ENCODE measurements around the gene TXLNG. TPM values are rescaled to one million over a fixed set of nuclear protein-coding genes. Genes with fewer than 3 reads are reported as not detected.

Gene TXLNG
- total and polyA plus RNA-seq, 8 donors = 4.7 to 11.3 (median 5.8) TPM

- ATAC-seq = peak; percentile 92 to 96 (median 94)
Observed at GRCh38 chrX:16870095-16870861, 84.0 kb downstream of the TXLNG start, which contains the start of gene RBBP7. RBBP7 (minus strand) TSS chrX:16870362; CDS start chrX:16870053, 309 bp downstream.

GRCh38 chrX:16870862-16871815 is 84.9 kb downstream of the TXLNG start:
- intact Hi-C loops (cut with DNase I) = no loop called here
- Histone ChIP-seq H3K27me3 (peaks cover 0 to 18% (median 0%) of the 10 kb centered on the region in 4 donors), H3K4me3 (peak overlapping the region; percentile 41 to 50 (median 46)), H3K4me1 (peaks cover 0 to 9% (median 0%) of the 10 kb centered on the region in 3 donors), H3K9me3 (no peaks in the 10 kb centered on the region), H3K36me3 (no peaks in the 10 kb centered on the region), H3K27ac (peak overlapping the region; percentile 67 to 77 (median 73))
- TF ChIP-seq CTCF (IDR thresholded peaks at IDR 0.05) = no peak
- 4 to 20% methylated on average over 40 to 41 of the region's 41 CpGs for WGBS, 2 donors
- FAIRE-seq (no peak), DNase-seq (peak; percentile 7 to 77 (median 30)), ATAC-seq (peak in 3 of 4 donors; percentile 12 to 26 (median 21))

More at GRCh38 chrX:16870095-16870861, 84.0 kb downstream of the TXLNG start, which contains the start of gene RBBP7:
- H3K27ac ChIP-seq = peak within 1 kb of the TSS; percentile 75 to 83 (median 78)
- intact Hi-C loops (cut with DNase I) = no loop called here
- DNase-seq = peak; percentile 89 to 98 (median 95)
- no peaks in the 10 kb centered on the region for H3K9me3 ChIP-seq
- FAIRE-seq = no peak
- H3K4me1 ChIP-seq = peaks cover 0 to 9% (median 0%) of the 10 kb centered on the region in 3 donors
- 1 to 5% methylated on average over 75 to 84 of the region's 84 CpGs for WGBS, 2 donors
- no peaks in the 10 kb centered on the region for H3K36me3 ChIP-seq
- H3K27me3 ChIP-seq = peaks cover 0 to 18% (median 0%) of the 10 kb centered on the region in 4 donors
- no peak for TF ChIP-seq CTCF (IDR thresholded peaks at IDR 0.05)
- peak within 1 kb of the TSS; percentile 41 to 63 (median 47) for H3K4me3 ChIP-seq

DNA sequence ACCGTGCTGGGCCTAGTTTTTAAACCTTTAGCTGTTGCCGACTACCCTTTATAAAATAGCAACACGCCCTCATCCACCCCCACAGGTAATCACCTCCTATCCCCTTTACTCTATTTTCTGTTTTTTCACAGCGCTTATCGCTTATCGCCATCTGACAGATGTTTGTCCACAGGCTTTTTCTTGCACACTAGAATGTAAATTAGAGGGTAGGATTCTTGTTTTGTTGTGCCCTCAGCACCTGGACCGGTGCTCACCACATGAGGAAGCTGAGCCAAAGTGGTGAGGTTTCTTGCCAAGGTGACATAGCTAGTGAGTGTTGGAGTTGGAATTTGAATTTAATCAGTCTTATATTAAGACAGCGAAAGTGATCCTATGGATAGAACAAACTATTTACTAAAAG is 86.8 kb downstream of the TXLNG start:
- DNase-seq (no peak), FAIRE-seq (no peak), ATAC-seq (no peak)
- intact Hi-C loops (cut with DNase I) = no loop called here
- no peak for TF ChIP-seq CTCF (IDR thresholded peaks at IDR 0.05)
- Histone ChIP-seq H3K9me3 (no peaks in the 10 kb centered on the region), H3K36me3 (no peaks in the 10 kb centered on the region), H3K27ac (no peak overlapping the region), H3K4me1 (peaks cover 0 to 4% (median 0%) of the 10 kb centered on the region in 3 donors), H3K27me3 (peaks cover 0 to 25% (median 0%) of the 10 kb centered on the region in 4 donors), H3K4me3 (no peak overlapping the region)
- WGBS, 2 donors = 78 to 81% methylated on average over 8 of the region's 8 CpGs

GRCh38 chrX:16874458-16875095 is 88.3 kb downstream of the TXLNG start:
- FAIRE-seq (peak; percentile 61), ATAC-seq (no peak), DNase-seq (no peak)
- Histone ChIP-seq H3K4me3 (no peak overlapping the region), H3K9me3 (no peaks in the 10 kb centered on the region), H3K36me3 (no peaks in the 10 kb centered on the region), H3K27ac (no peak overlapping the region), H3K27me3 (peaks cover 0 to 25% (median 0%) of the 10 kb centered on the region in 4 donors), H3K4me1 (no peaks in the 10 kb centered on the region)
- TF ChIP-seq CTCF (IDR thresholded peaks at IDR 0.05) = no peak
- intact Hi-C loops (cut with DNase I) = no loop called here
- WGBS, 2 donors = 66% methylated on average over 5 of the region's 5 CpGs

All from pancreas (tissue), 10 donors.